Measurements from ENCODE around the gene FOXP4. TPM values are rescaled to one million over a fixed set of nuclear protein-coding genes. Genes with fewer than 3 reads are reported as not detected.

FOXP4 gene
- total RNA-seq, 2 experiments from 2014 or later: 6.3 to 26.3 TPM

DNA sequence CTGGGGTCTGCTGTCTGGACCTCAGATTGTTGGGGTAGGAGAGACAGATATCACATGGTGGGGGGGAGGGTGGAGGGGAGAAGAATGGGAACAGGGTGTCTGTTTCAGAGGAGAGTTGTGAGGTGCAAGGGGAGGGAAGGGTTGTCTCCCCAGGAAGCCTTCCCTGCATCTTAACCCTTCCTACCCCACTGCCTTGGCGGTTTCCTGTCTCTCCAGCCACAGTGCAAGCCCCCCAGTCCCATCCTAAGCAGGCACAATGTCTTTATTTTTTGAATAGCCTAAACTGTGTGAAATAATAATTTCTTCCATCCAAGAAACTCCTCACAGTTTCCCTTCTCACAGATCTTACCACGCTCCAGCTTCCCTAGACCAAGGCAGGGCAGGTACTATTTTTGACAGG, 3.5 kb downstream of the FOXP4 start:
- no peak overlapping the region for H3K4me3 ChIP-seq (ENCODE audit: low read depth, low read length, poor library complexity, severe bottlenecking)
- POLR2A ChIA-PET: no interaction called here
- peaks cover 7% of the 10 kb centered on the region; the same call in 1 of the 2 replicates for H3K36me3 ChIP-seq (ENCODE audit: insufficient read depth, low read length)
- no peak overlapping the region for H3K4me2 ChIP-seq (ENCODE audit: low read length)
- H3K27ac ChIP-seq (ENCODE audit: low read depth, low read length, poor library complexity, severe bottlenecking): no peak overlapping the region
- no peaks in the 10 kb centered on the region for H3K9me3 ChIP-seq (ENCODE audit: low read length)
- TF ChIP-seq, protein P1, sequence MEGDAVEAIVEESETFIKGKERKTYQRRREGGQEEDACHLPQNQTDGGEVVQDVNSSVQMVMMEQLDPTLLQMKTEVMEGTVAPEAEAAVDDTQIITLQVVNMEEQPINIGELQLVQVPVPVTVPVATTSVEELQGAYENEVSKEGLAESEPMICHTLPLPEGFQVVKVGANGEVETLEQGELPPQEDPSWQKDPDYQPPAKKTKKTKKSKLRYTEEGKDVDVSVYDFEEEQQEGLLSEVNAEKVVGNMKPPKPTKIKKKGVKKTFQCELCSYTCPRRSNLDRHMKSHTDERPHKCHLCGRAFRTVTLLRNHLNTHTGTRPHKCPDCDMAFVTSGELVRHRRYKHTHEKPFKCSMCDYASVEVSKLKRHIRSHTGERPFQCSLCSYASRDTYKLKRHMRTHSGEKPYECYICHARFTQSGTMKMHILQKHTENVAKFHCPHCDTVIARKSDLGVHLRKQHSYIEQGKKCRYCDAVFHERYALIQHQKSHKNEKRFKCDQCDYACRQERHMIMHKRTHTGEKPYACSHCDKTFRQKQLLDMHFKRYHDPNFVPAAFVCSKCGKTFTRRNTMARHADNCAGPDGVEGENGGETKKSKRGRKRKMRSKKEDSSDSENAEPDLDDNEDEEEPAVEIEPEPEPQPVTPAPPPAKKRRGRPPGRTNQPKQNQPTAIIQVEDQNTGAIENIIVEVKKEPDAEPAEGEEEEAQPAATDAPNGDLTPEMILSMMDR (conservative IDR thresholded peaks at IDR 0.05; ENCODE audit: low read length): no peak
- TF ChIP-seq EZH2phosphoT487 (IDR thresholded peaks at IDR 0.05; ENCODE audit: borderline replicate concordance, low read depth, low read length): no peak
- no peaks in the 10 kb centered on the region for H3K9me2 ChIP-seq (ENCODE audit: insufficient read depth, low read length)
- peaks cover 21% of the 10 kb centered on the region for H3K4me1 ChIP-seq (ENCODE audit: insufficient read depth, low read length, poor library complexity, severe bottlenecking)
- BruUV-seq (replicated peaks): no TSS peak
- H3K79me2 ChIP-seq (ENCODE audit: insufficient read depth, low read depth, low read length): peaks cover 6% of the 10 kb centered on the region; the same call in 1 of the 2 replicates
- intact Hi-C loops (cut with micrococcal nuclease; ENCODE audit: unreplicated experiment): loop anchor here (5.0 to 10.0 kb wide), 2 partner anchors 477 to 495 kb away; partner anchors contain the start of genes NFYA and OARD1
- CTCF ChIA-PET (ENCODE audit: unreplicated experiment): interaction anchor here (0.6 kb wide), 1 partner anchor 42 kb away, joined by 3 read pairs; no protein-coding TSS in a partner anchor
- no peak overlapping the region for H2AFZ ChIP-seq (ENCODE audit: low read length)
- DNase-seq (ENCODE audit: low spot score): no peak
- H4K20me1 ChIP-seq (ENCODE audit: insufficient read depth, low read length): no peaks in the 10 kb centered on the region; the same call in 1 of the 2 replicates

- H3K4me2 ChIP-seq (ENCODE audit: low read length): no peak overlapping the region
- CTCF ChIA-PET (ENCODE audit: unreplicated experiment): no interaction called here
- H2AFZ ChIP-seq (ENCODE audit: low read length): no peak overlapping the region
- no peak overlapping the region for H3K4me3 ChIP-seq (ENCODE audit: low read depth, low read length, poor library complexity, severe bottlenecking)
- H3K9me2 ChIP-seq (ENCODE audit: insufficient read depth, low read length): no peaks in the 10 kb centered on the region
- H3K79me2 ChIP-seq (ENCODE audit: insufficient read depth, low read depth, low read length): no peaks in the 10 kb centered on the region
- H3K4me1 ChIP-seq (ENCODE audit: insufficient read depth, low read length, poor library complexity, severe bottlenecking): peaks cover 15% of the 10 kb centered on the region
- H4K20me1 ChIP-seq (ENCODE audit: insufficient read depth, low read length): no peaks in the 10 kb centered on the region; the same call in 1 of the 2 replicates
- peaks cover 7% of the 10 kb centered on the region; the same call in 1 of the 2 replicates for H3K36me3 ChIP-seq (ENCODE audit: insufficient read depth, low read length)
- DNase-seq (ENCODE audit: low spot score): no peak
- POLR2A ChIA-PET: no interaction called here
- H3K9me3 ChIP-seq (ENCODE audit: low read length): no peaks in the 10 kb centered on the region
- BruUV-seq (replicated peaks): no TSS peak
- intact Hi-C loops (cut with micrococcal nuclease; ENCODE audit: unreplicated experiment): no loop called here
- H3K27ac ChIP-seq (ENCODE audit: low read depth, low read length, poor library complexity, severe bottlenecking): no peak overlapping the region
- TF ChIP-seq, protein P1 (conservative IDR thresholded peaks at IDR 0.05; ENCODE audit: low read length): no peak
- TF ChIP-seq EZH2phosphoT487 (IDR thresholded peaks at IDR 0.05; ENCODE audit: borderline replicate concordance, low read depth, low read length): no peak
These were observed 5.0 kb downstream of the FOXP4 start for GRCh38 chr6:41551086-41551700.

GRCh38 chr6:41551857-41552256, 5.7 kb downstream of the FOXP4 start:
- Histone ChIP-seq H4K20me1 (ENCODE audit: insufficient read depth, low read length) (no peaks in the 10 kb centered on the region; the same call in 1 of the 2 replicates), H3K4me1 (ENCODE audit: insufficient read depth, low read length, poor library complexity, severe bottlenecking) (peaks cover 15% of the 10 kb centered on the region), H2AFZ (ENCODE audit: low read length) (no peak overlapping the region), H3K36me3 (ENCODE audit: insufficient read depth, low read length) (peaks cover 7% of the 10 kb centered on the region; the same call in 1 of the 2 replicates), H3K9me2 (ENCODE audit: insufficient read depth, low read length) (no peaks in the 10 kb centered on the region), H3K79me2 (ENCODE audit: insufficient read depth, low read depth, low read length) (no peaks in the 10 kb centered on the region), H3K9me3 (ENCODE audit: low read length) (no peaks in the 10 kb centered on the region), H3K4me3 (ENCODE audit: low read depth, low read length, poor library complexity, severe bottlenecking) (no peak overlapping the region), H3K4me2 (ENCODE audit: low read length) (no peak overlapping the region), H3K27ac (ENCODE audit: low read depth, low read length, poor library complexity, severe bottlenecking) (no peak overlapping the region)
- DNase-seq (ENCODE audit: low spot score): no peak
- ChIA-PET CTCF (ENCODE audit: unreplicated experiment) (no interaction called here), POLR2A (no interaction called here)
- TF ChIP-seq, protein P1 (conservative IDR thresholded peaks at IDR 0.05; ENCODE audit: low read length): no peak
- TF ChIP-seq EZH2phosphoT487 (IDR thresholded peaks at IDR 0.05; ENCODE audit: borderline replicate concordance, low read depth, low read length): no peak
- intact Hi-C loops (cut with micrococcal nuclease; ENCODE audit: unreplicated experiment): no loop called here
- BruUV-seq (replicated peaks): no TSS peak

All from OCI-LY7 (cell line).